ENCODE measurements around the gene SH3PXD2B. TPM values are rescaled to one million over a fixed set of nuclear protein-coding genes. Genes with fewer than 3 reads are reported as not detected.

Gene SH3PXD2B
- total RNA-seq, 1 donor: 28.1 TPM

GRCh38 chr5:172450453-172450852 lies 3.9 kb downstream of the SH3PXD2B start:
- TF ChIP-seq CTCF (IDR thresholded peaks at IDR 0.05; ENCODE audit: insufficient read depth, low read depth, low read length): no peak
- DNase-seq (ENCODE audit: low read depth): no peak
- no peak overlapping the region for H3K4me3 ChIP-seq (ENCODE audit: low read depth, low read length)

- no peak for TF ChIP-seq CTCF (IDR thresholded peaks at IDR 0.05; ENCODE audit: insufficient read depth, low read depth, low read length)
- H3K4me3 ChIP-seq (ENCODE audit: low read depth, low read length): no peak overlapping the region
- DNase-seq (ENCODE audit: low read depth): no peak
Observed at GRCh38 chr5:172448999-172449398, 5.3 kb downstream of the SH3PXD2B start.

- no peak overlapping the region for H3K4me3 ChIP-seq (ENCODE audit: low read depth, low read length)
- DNase-seq (ENCODE audit: low read depth): no peak
- no peak for TF ChIP-seq CTCF (IDR thresholded peaks at IDR 0.05; ENCODE audit: insufficient read depth, low read depth, low read length)
Observed at GRCh38 chr5:172447646-172448365, 6.5 kb downstream of the SH3PXD2B start.

- TF ChIP-seq CTCF (IDR thresholded peaks at IDR 0.05; ENCODE audit: insufficient read depth, low read depth, low read length): no peak
- H3K4me3 ChIP-seq (ENCODE audit: low read depth, low read length): no peak overlapping the region
- DNase-seq (ENCODE audit: low read depth): no peak
Observed at GRCh38 chr5:172446336-172447051, 7.8 kb downstream of the SH3PXD2B start.

- no peak for DNase-seq (ENCODE audit: low read depth)
- TF ChIP-seq CTCF (IDR thresholded peaks at IDR 0.05; ENCODE audit: insufficient read depth, low read depth, low read length): no peak
- H3K4me3 ChIP-seq (ENCODE audit: low read depth, low read length): no peak overlapping the region
Observed at GRCh38 chr5:172445866-172446265, 8.5 kb downstream of the SH3PXD2B start.

GRCh38 chr5:172444626-172445365 lies 9.5 kb downstream of the SH3PXD2B start:
- no peak for TF ChIP-seq CTCF (IDR thresholded peaks at IDR 0.05; ENCODE audit: insufficient read depth, low read depth, low read length)
- H3K4me3 ChIP-seq (ENCODE audit: low read depth, low read length): no peak overlapping the region
- DNase-seq (ENCODE audit: low read depth): no peak
